NCI-H2081 (cell line): Measurements from ENCODE around the gene CCDC157.

Experiments used
- DNase-seq, 2 experiments: peaks; one replicate each; lab custom pipeline; 2025; lab: John Stamatoyannopoulos, UW

CCDC157 gene

GRCh38 chr22:30416403-30416802 lies 59.6 kb downstream of the CCDC157 start:
- DNase-seq = no peak

- DNase-seq = no peak
These were observed 60.0 kb downstream of the CCDC157 start for GRCh38 chr22:30416837-30417236.

GRCh38 chr22:30420347-30421125 lies 63.7 kb downstream of the CCDC157 start:
- no peak for DNase-seq

- no peak for DNase-seq
These were observed 65.1 kb downstream of the CCDC157 start for GRCh38 chr22:30421695-30422480.

GRCh38 chr22:30422481-30423300 lies 65.9 kb downstream of the CCDC157 start:
- DNase-seq = peak; percentile 40 to 70

- DNase-seq = peak; percentile 38 to 47
These were observed 66.6 kb downstream of the CCDC157 start for GRCh38 chr22:30423301-30423958.

- peak; percentile 96 to 99 for DNase-seq
These were observed 67.2 kb downstream of the CCDC157 start for GRCh38 chr22:30423959-30424533.

- DNase-seq = peak in 1 of 2 experiments; percentile 36
These were observed 67.9 kb downstream of the CCDC157 start for GRCh38 chr22:30424534-30425326.

GRCh38 chr22:30425327-30425615 lies 68.5 kb downstream of the CCDC157 start:
- no peak for DNase-seq

- DNase-seq = peak; percentile 41 to 56
These were observed 69.0 kb downstream of the CCDC157 start, which contains the start of gene MTFP1 for GRCh38 chr22:30425616-30426387. TSS of gene MTFP1 (plus strand) at chr22:30425768. CDS start at chr22:30425880, 112 bp downstream.
